Measurements from ENCODE around the gene PDE7B. TPM values are rescaled to one million over a fixed set of nuclear protein-coding genes. Genes with fewer than 3 reads are reported as not detected.

Gene PDE7B
- total RNA-seq: 10 to 100 TPM in 1 of 4 donors, 1 to 10 TPM in 3; 2.9 to 23.6 (median 5.2) TPM

- H3K4me3 ChIP-seq: peak within 1 kb of the TSS; percentile 20 to 38
- ATAC-seq: peak; percentile 94
- H3K9me3 ChIP-seq: no peaks in the 10 kb centered on the region
- peak within 1 kb of the TSS in 2 of 4 donors; percentile 60 to 62 for H3K27ac ChIP-seq
- whole genome bisulfite sequencing, 2 donors (ENCODE audit: low coverage in 1 of 2): 0 to 2% methylated on average over 12 of the region's 12 CpGs
- peaks cover 0 to 38% (median 3%) of the 10 kb centered on the region in 3 donors for H3K4me1 ChIP-seq
- no peaks in the 10 kb centered on the region for H3K36me3 ChIP-seq
- no peak for TF ChIP-seq EP300 (IDR thresholded peaks at IDR 0.05)
- TF ChIP-seq CTCF (IDR thresholded peaks at IDR 0.05): no peak
- peak; percentile 66 to 79 for TF ChIP-seq POLR2A (IDR thresholded peaks at IDR 0.05)
- TF ChIP-seq POLR2AphosphoS5 (IDR thresholded peaks at IDR 0.05): peak; percentile 94
- no peaks in the 10 kb centered on the region for H3K27me3 ChIP-seq
Measured at GRCh38 chr6:135851442-135852271, at the start of gene PDE7B. Gene PDE7B, plus strand, starts transcription at chr6:135851701.

- no peaks in the 10 kb centered on the region for H3K36me3 ChIP-seq
- H3K4me1 ChIP-seq: no peaks in the 10 kb centered on the region
- no peak for ATAC-seq
- TF ChIP-seq EP300 (IDR thresholded peaks at IDR 0.05) (no peak), CTCF (IDR thresholded peaks at IDR 0.05) (no peak), POLR2AphosphoS5 (IDR thresholded peaks at IDR 0.05) (no peak), POLR2A (IDR thresholded peaks at IDR 0.05) (no peak)
- H3K27ac ChIP-seq: no peak overlapping the region
- no peak overlapping the region for H3K4me3 ChIP-seq
- H3K27me3 ChIP-seq: no peaks in the 10 kb centered on the region
- H3K9me3 ChIP-seq: no peaks in the 10 kb centered on the region
- WGBS, 2 donors (ENCODE audit: low coverage in 1 of 2): 80 to 94% methylated on average over 2 of the region's 2 CpGs
Measured at GRCh38 chr6:135801755-135802465, 49.6 kb upstream of the PDE7B start.

- no peaks in the 10 kb centered on the region for H3K4me1 ChIP-seq
- ATAC-seq: no peak
- WGBS, 2 donors (ENCODE audit: low coverage in 1 of 2): 66 to 89% methylated on average over 5 of the region's 5 CpGs
- TF ChIP-seq POLR2AphosphoS5 (IDR thresholded peaks at IDR 0.05) (no peak), CTCF (IDR thresholded peaks at IDR 0.05) (no peak), POLR2A (IDR thresholded peaks at IDR 0.05) (no peak), EP300 (IDR thresholded peaks at IDR 0.05) (no peak)
- H3K27me3 ChIP-seq: no peaks in the 10 kb centered on the region
- peaks cover 0 to 6% (median 0%) of the 10 kb centered on the region in 3 donors for H3K9me3 ChIP-seq
- H3K4me3 ChIP-seq: no peak overlapping the region
- no peaks in the 10 kb centered on the region for H3K36me3 ChIP-seq
- no peak overlapping the region for H3K27ac ChIP-seq
Measured at GRCh38 chr6:135810486-135810885, 41.0 kb upstream of the PDE7B start.

- H3K9me3 ChIP-seq: peaks cover 0 to 6% (median 0%) of the 10 kb centered on the region in 3 donors
- no peak overlapping the region for H3K27ac ChIP-seq
- H3K27me3 ChIP-seq: no peaks in the 10 kb centered on the region
- TF ChIP-seq CTCF (IDR thresholded peaks at IDR 0.05) (no peak), POLR2AphosphoS5 (IDR thresholded peaks at IDR 0.05) (no peak), EP300 (IDR thresholded peaks at IDR 0.05) (no peak), POLR2A (IDR thresholded peaks at IDR 0.05) (no peak)
- WGBS, 2 donors (ENCODE audit: low coverage in 1 of 2): 60 to 74% methylated on average over 2 of the region's 2 CpGs
- no peaks in the 10 kb centered on the region for H3K36me3 ChIP-seq
- ATAC-seq: no peak
- H3K4me3 ChIP-seq: no peak overlapping the region
- H3K4me1 ChIP-seq: no peaks in the 10 kb centered on the region
Measured at GRCh38 chr6:135811170-135811569, 40.3 kb upstream of the PDE7B start.
